ENCODE data around the gene ANKS3. TPM values are rescaled to one million over a fixed set of nuclear protein-coding genes. Genes with fewer than 3 reads are reported as not detected.

Gene ANKS3
- total RNA-seq, 1 experiment from 2014 or later = 22.6 TPM

DNA sequence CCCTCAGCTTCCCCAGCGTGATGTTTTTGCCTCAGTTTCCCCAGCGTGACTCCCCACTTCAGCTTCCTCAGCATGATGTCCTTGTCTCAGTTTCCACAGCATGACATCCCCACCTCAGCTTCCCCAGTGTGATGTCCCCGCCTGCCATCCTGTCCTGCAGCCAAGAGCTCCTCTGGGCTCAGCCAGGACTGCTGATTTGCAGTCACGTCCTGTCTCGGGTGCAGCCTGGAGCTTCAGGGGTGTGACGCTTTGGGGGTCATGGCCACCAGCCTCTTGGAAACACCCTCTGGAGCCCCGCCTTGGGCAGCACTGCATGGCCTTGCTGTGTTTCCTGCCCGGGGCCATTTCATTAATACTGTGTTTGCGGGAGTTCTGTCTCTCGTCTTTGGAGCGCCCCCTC is 57.2 kb downstream of the ANKS3 start:
- DNase-seq (no peak), ATAC-seq (no peak)
- Histone ChIP-seq H3K9me3 (ENCODE audit: low read length) (no peaks in the 10 kb centered on the region), H3K4me2 (ENCODE audit: low read length) (no peak overlapping the region), H3K9me2 (replicated peaks; ENCODE audit: low read length) (no peaks in the 10 kb centered on the region), H3K27ac (ENCODE audit: low read length) (no peak overlapping the region), H2AFZ (ENCODE audit: low read length) (no peak overlapping the region), H3K4me1 (ENCODE audit: insufficient read depth, low read length) (peaks cover 20% of the 10 kb centered on the region), H3K36me3 (ENCODE audit: low read depth, low read length) (no peaks in the 10 kb centered on the region; the same call in 1 of the 2 replicates), H3K27me3 (ENCODE audit: low read length) (no peaks in the 10 kb centered on the region), H4K20me1 (ENCODE audit: low read length) (no peaks in the 10 kb centered on the region), H3K79me2 (ENCODE audit: low read length) (no peaks in the 10 kb centered on the region), H3K9ac (ENCODE audit: low read length) (no peak overlapping the region), H3F3A (ENCODE audit: low read length, unreplicated experiment) (no peaks in the 10 kb centered on the region), H3K4me3 (ENCODE audit: low read length) (no peak overlapping the region)
- intact Hi-C loops (cut with micrococcal nuclease) = no loop called here
- ChIA-PET POLR2A (ENCODE audit: unreplicated experiment) (no interaction called here), CTCF (no interaction called here)
- TF ChIP-seq, protein P1, sequence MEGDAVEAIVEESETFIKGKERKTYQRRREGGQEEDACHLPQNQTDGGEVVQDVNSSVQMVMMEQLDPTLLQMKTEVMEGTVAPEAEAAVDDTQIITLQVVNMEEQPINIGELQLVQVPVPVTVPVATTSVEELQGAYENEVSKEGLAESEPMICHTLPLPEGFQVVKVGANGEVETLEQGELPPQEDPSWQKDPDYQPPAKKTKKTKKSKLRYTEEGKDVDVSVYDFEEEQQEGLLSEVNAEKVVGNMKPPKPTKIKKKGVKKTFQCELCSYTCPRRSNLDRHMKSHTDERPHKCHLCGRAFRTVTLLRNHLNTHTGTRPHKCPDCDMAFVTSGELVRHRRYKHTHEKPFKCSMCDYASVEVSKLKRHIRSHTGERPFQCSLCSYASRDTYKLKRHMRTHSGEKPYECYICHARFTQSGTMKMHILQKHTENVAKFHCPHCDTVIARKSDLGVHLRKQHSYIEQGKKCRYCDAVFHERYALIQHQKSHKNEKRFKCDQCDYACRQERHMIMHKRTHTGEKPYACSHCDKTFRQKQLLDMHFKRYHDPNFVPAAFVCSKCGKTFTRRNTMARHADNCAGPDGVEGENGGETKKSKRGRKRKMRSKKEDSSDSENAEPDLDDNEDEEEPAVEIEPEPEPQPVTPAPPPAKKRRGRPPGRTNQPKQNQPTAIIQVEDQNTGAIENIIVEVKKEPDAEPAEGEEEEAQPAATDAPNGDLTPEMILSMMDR (conservative IDR thresholded peaks at IDR 0.05; ENCODE audit: low read depth, low read length) = no peak
- TF ChIP-seq EZH2 (IDR thresholded peaks at IDR 0.05; ENCODE audit: low read length, unreplicated experiment) (no peak), EZH2phosphoT487 (IDR thresholded peaks at IDR 0.05; ENCODE audit: borderline replicate concordance, low read length) (no peak)
- no TSS peak for BruUV-seq (replicated peaks)

DNA sequence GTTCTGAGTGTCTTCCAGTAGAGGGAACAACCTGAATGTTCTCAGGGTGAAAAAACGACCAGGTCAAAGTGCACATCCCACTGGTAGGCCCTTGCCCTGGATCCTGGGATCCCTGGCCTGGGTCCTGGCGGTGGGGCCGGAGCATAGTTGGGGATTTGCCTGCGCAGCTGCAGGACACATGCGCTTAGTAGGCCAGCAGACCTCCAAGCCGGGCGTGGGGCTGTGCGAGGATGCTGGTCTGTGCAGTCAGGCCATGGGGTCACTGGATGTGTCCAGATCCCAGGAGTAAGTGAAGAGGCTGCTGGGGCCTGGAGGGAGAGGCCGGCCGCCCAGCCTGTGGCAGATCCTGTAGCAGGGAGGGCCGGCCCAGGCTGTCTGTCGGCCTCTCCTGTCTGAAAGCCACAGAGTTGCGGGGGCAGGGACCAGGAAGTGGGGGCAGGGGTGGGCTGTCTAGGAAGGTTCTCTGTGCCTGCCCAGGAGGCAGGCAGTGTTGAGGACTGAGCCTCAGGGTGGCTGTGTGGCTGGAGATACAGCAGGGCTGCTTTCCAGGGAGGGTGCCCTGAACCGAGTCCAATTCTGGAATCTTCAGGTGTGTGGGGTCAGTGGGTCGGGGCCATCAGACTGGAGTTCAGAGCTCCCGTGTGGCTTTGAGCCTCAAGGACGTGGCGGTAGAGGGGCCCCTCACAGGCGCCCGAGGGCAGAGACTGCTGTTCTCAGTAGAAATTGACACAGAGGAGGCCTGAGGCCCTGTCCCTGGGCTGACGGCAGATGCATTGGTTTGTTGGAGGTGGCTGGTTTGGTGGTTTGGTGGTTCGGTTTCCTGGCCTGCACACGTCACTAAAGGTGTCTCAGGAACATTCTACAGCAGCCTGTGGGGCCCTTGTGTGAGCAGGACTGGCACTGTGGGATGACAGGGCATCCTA is 57.9 kb downstream of the ANKS3 start:
- Histone ChIP-seq H4K20me1 (ENCODE audit: low read length) (no peaks in the 10 kb centered on the region), H3K4me3 (ENCODE audit: low read length) (no peak overlapping the region), H3K9ac (ENCODE audit: low read length) (no peak overlapping the region), H3K79me2 (ENCODE audit: low read length) (no peaks in the 10 kb centered on the region), H3K27ac (ENCODE audit: low read length) (no peak overlapping the region), H3K9me2 (replicated peaks; ENCODE audit: low read length) (no peaks in the 10 kb centered on the region), H2AFZ (ENCODE audit: low read length) (no peak overlapping the region), H3K4me2 (ENCODE audit: low read length) (no peak overlapping the region), H3K36me3 (ENCODE audit: low read depth, low read length) (no peaks in the 10 kb centered on the region; the same call in 1 of the 2 replicates), H3K9me3 (ENCODE audit: low read length) (no peaks in the 10 kb centered on the region), H3K4me1 (ENCODE audit: insufficient read depth, low read length) (peaks cover 20% of the 10 kb centered on the region), H3K27me3 (ENCODE audit: low read length) (no peaks in the 10 kb centered on the region), H3F3A (ENCODE audit: low read length, unreplicated experiment) (no peaks in the 10 kb centered on the region)
- intact Hi-C loops (cut with micrococcal nuclease) = no loop called here
- ATAC-seq (no peak), DNase-seq (no peak)
- BruUV-seq (replicated peaks) = no TSS peak
- POLR2A ChIA-PET (ENCODE audit: unreplicated experiment) = no interaction called here
- TF ChIP-seq, protein P1 (conservative IDR thresholded peaks at IDR 0.05; ENCODE audit: low read depth, low read length) = no peak
- no peak for TF ChIP-seq EZH2 (IDR thresholded peaks at IDR 0.05; ENCODE audit: low read length, unreplicated experiment)
- TF ChIP-seq EZH2phosphoT487 (IDR thresholded peaks at IDR 0.05; ENCODE audit: borderline replicate concordance, low read length) = no peak
- CTCF ChIA-PET = no interaction called here

DNA sequence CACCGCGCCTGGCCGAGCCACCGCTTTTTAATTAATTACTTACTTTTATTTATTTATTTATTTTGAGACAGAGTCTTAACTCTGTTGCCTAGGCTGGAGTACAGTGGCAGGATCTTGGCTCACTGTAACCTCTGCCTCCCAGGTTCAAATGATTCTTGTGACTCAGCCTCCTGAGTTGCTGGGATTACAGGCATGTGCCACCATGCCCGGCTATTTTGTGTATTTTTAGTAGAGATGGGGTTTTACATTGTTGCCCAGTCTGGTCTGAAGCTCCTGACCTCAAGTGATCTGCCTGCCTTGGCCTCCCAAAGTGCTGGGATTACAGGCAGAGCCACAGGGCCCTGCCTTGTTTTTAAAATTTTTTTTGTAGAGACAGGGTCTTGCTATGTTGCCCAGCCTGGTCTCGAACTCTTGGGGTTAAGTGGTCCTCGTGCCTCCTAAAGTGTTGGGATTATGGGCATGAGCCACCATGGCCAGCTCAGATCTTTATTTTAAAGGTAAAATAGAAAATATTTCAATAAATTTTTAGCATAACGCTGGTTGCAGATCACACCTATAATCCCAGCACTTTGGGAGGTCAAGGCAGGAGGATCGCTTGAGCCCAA is 59.0 kb downstream of the ANKS3 start:
- POLR2A ChIA-PET (ENCODE audit: unreplicated experiment) = no interaction called here
- H3K36me3 ChIP-seq (ENCODE audit: low read depth, low read length) = no peaks in the 10 kb centered on the region; the same call in 1 of the 2 replicates
- no peak overlapping the region for H3K9ac ChIP-seq (ENCODE audit: low read length)
- H3K4me3 ChIP-seq (ENCODE audit: low read length) = no peak overlapping the region
- no peaks in the 10 kb centered on the region for H3K9me2 ChIP-seq (replicated peaks; ENCODE audit: low read length)
- no peak overlapping the region for H2AFZ ChIP-seq (ENCODE audit: low read length)
- H3K79me2 ChIP-seq (ENCODE audit: low read length) = no peaks in the 10 kb centered on the region
- no peak for TF ChIP-seq EZH2 (IDR thresholded peaks at IDR 0.05; ENCODE audit: low read length, unreplicated experiment)
- TF ChIP-seq, protein P1 (conservative IDR thresholded peaks at IDR 0.05; ENCODE audit: low read depth, low read length) = no peak
- TF ChIP-seq EZH2phosphoT487 (IDR thresholded peaks at IDR 0.05; ENCODE audit: borderline replicate concordance, low read length) = no peak
- CTCF ChIA-PET = no interaction called here
- intact Hi-C loops (cut with micrococcal nuclease) = no loop called here
- ATAC-seq = no peak
- no peak overlapping the region for H3K4me2 ChIP-seq (ENCODE audit: low read length)
- H4K20me1 ChIP-seq (ENCODE audit: low read length) = no peaks in the 10 kb centered on the region
- no TSS peak for BruUV-seq (replicated peaks)
- peaks cover 13% of the 10 kb centered on the region for H3K4me1 ChIP-seq (ENCODE audit: insufficient read depth, low read length)
- no peak for DNase-seq
- no peaks in the 10 kb centered on the region for H3K27me3 ChIP-seq (ENCODE audit: low read length)
- H3F3A ChIP-seq (ENCODE audit: low read length, unreplicated experiment) = no peaks in the 10 kb centered on the region
- H3K27ac ChIP-seq (ENCODE audit: low read length) = no peak overlapping the region
- H3K9me3 ChIP-seq (ENCODE audit: low read length) = no peaks in the 10 kb centered on the region

All from PC-3 (cell line).